Upper lobe of right lung (tissue), 1 donor: ENCODE data around the gene LHCGR. TPM values are rescaled to one million over a fixed set of nuclear protein-coding genes. Genes with fewer than 3 reads are reported as not detected.

ENCODE experiments used
- ATAC-seq: fragments of 200-7000 bp; cut with Tn5 transposase; one replicate; pipeline ENCODE4 v1.9.1; 2020; ENCODE audit warnings: mild to moderate bottlenecking, moderate library complexity
- DNase-seq: peaks from one replicate; pipeline ENCODE4 v3.0.0-alpha.2; 2020
- H3K27ac ChIP-seq: fragments of 200-600 bp; one replicate; pipeline ENCODE4 v1.8.0; 2022
- H3K27me3 ChIP-seq: fragments of 200-600 bp; one replicate; pipeline ENCODE4 v1.8.0; 2022; ENCODE audit warnings: mild to moderate bottlenecking
- H3K36me3 ChIP-seq: fragments of 200-600 bp; one replicate; pipeline ENCODE4 v1.8.0; 2022
- H3K4me1 ChIP-seq: fragments of 200-600 bp; one replicate; pipeline ENCODE4 v1.8.0; 2022
- H3K4me3 ChIP-seq: fragments of 200-600 bp; one replicate; pipeline ENCODE4 v1.8.0; 2022; ENCODE audit warnings: mild to moderate bottlenecking
- H3K9me3 ChIP-seq: fragments of 200-600 bp; one replicate; pipeline ENCODE4 v1.8.0; 2022
- intact Hi-C: fragments of 100-400 bp; cut with DNase I; formaldehyde crosslinking; loops from one replicate; pipeline ENCODE4 v1.11.0; 2022
- total RNA-seq: library from RNA; stranded (reverse); fragmentation: NEBNext Ultra II Directional; extraction: Animal tissue kit (Norgen Biotek cat#: 25700); gene quantifications from one replicate; pipeline ENCODE4 v1.2.1, GENCODE V29; 2021
- TF ChIP-seq, protein P1 (sequence below): fragments of 200-600 bp; IDR thresholded peaks from one replicate; pipeline ENCODE4 v1.8.0; 2022; ENCODE audit warnings: antibody characterized with exemption
- donor health status: DM: no; HTN: yes; CAD: no; lungs with severe emphysema.

The LHCGR gene
- total RNA-seq, 1 donor from 2014 or later, result not detected

DNA sequence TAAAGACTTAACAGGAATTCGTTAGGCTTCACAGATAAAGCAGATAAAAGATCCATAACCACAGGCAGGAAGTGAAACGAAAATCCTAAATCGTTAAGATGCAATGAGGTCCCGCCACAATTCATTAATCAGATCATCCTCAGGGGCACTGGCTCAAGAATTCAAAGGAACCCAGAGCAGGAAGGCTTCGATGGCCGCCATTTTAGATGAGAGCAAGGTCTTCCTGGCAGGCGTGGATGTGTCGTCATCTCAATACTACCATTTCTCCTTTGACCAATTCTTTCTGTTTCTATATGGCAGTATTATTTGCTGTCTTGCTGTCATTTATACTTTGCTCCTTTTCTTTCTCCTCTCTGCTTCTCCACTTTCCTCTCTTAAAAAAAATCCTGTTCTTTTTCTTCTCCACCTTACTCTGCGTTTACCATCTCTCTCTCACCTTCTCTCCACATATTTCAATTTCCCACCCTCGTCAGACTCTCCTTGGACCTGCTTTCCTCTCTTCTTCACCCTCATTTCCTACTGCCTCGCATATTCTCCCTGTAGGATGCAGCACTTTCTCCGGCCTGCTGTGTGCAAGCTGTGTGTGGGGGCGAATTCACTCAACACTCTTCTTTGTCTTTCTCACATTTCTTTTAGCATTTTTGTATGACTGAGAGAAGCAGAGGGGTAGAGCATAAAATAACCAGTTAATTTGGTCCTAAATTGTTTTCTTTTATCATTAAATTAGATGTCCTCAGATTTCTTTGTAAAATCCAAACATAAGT is 35.1 kb upstream of the LHCGR start:
- TF ChIP-seq, protein P1, sequence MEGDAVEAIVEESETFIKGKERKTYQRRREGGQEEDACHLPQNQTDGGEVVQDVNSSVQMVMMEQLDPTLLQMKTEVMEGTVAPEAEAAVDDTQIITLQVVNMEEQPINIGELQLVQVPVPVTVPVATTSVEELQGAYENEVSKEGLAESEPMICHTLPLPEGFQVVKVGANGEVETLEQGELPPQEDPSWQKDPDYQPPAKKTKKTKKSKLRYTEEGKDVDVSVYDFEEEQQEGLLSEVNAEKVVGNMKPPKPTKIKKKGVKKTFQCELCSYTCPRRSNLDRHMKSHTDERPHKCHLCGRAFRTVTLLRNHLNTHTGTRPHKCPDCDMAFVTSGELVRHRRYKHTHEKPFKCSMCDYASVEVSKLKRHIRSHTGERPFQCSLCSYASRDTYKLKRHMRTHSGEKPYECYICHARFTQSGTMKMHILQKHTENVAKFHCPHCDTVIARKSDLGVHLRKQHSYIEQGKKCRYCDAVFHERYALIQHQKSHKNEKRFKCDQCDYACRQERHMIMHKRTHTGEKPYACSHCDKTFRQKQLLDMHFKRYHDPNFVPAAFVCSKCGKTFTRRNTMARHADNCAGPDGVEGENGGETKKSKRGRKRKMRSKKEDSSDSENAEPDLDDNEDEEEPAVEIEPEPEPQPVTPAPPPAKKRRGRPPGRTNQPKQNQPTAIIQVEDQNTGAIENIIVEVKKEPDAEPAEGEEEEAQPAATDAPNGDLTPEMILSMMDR, result no peak
- Histone ChIP-seq H3K4me3 (no peak overlapping the region), H3K9me3 (no peaks in the 10 kb centered on the region), H3K27ac (no peak overlapping the region), H3K4me1 (no peaks in the 10 kb centered on the region), H3K36me3 (no peaks in the 10 kb centered on the region), H3K27me3 (no peaks in the 10 kb centered on the region)
- no peak for DNase-seq
- intact Hi-C loops, result no loop called here
- no peak for ATAC-seq

DNA sequence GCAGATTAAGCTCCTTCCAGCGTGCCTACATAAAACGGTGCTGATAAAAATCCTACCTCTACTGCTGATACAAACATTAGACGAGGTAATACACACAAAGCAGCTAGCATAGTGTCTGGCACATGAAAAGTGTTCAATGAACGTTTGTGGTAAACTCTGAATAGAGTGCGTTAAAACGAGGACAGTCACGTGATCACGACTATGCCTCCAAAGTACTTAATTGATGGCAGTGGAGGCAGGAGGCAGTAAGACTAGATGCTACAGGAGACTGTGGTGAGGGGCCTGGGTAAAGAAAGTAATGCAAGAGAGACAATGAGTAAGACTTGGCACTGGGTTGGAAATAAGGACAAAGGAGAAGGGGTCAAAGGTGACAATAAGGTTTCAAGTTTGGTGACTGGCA is 32.1 kb upstream of the LHCGR start:
- no peak for ATAC-seq
- Histone ChIP-seq H3K9me3 (no peaks in the 10 kb centered on the region), H3K36me3 (no peaks in the 10 kb centered on the region), H3K27ac (no peak overlapping the region), H3K27me3 (no peaks in the 10 kb centered on the region), H3K4me1 (no peaks in the 10 kb centered on the region), H3K4me3 (no peak overlapping the region)
- no peak for DNase-seq
- intact Hi-C loops, result no loop called here
- TF ChIP-seq, protein P1, result no peak

DNA sequence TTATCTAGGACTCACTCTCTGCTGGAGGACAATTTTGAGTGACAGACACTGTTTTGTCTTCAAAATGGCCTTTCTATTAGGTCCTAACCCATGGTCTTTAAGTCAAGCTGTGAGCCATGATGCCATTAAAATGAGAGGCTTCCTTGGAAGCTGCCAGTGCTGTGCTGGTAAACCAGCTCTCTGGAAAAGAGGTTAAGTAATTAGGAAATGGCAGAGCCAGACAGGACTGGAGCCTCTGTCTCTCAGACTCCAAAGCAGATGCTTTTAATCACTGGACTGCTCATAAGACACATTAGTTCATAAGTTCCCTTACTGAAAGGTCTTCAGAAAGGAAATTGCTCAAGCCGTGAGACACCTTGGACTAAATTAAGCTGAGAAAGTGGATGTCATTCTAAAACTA is 25.8 kb upstream of the LHCGR start:
- Histone ChIP-seq H3K4me3 (no peak overlapping the region), H3K9me3 (no peaks in the 10 kb centered on the region), H3K36me3 (no peaks in the 10 kb centered on the region), H3K27ac (no peak overlapping the region), H3K4me1 (no peaks in the 10 kb centered on the region), H3K27me3 (no peaks in the 10 kb centered on the region)
- TF ChIP-seq, protein P1, result no peak
- no peak for DNase-seq
- ATAC-seq, result peak; percentile 17
- intact Hi-C loops, result no loop called here

DNA sequence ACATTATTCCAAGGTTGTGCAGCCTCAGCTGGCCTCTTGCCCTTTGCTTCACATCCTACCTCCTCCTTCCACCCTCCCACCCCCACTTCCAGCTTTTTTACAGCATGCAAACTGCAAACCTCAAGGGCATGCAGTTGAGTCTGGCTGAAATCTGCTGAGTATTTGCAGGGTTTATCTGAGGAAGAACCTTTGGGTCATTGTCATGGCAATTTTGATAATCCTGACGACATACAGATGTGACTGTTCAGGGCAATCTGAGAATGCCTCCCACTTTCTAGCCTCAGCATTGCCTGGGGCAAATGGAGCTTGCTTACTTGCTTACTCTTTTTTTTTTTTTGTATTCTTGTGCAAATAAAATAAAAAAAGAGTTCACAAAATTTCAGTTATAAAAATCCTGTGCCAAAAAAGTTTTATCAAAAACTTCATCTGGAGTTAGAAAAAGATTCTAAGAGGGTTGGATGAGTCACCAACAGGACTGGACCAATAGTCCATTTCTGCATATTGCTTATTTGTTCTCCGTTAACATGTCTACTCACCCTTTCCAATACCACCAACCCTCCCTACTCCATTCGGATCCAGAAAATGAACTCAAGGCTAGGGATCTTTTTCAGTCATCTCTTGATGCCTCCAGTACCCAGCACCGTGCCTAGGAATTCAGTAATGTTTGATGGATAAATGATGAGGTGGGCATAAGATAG is 23.6 kb upstream of the LHCGR start:
- no peak for ATAC-seq
- no peaks in the 10 kb centered on the region for H3K36me3 ChIP-seq

DNA sequence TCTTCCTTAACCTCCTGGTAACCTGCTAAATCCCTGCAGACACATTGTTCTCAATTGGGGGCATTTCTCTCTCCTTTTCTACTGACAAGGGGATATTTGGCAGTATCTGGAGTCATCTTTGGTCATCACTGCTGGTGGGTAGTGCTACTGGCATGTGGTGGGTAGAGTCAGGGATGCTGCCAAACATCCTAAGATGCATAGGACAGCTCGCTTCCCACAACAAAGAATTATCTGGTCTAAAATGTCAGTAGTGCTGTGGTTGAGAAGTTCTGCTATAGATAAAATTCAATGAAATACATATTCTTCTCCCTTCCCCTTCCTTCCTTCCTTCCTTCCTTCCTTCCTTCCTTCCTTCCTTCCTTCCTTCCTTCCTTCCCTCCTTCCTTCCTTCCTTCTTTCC is 18.7 kb upstream of the LHCGR start:
- Histone ChIP-seq H3K27me3 (no peaks in the 10 kb centered on the region), H3K4me3 (no peak overlapping the region), H3K36me3 (no peaks in the 10 kb centered on the region), H3K4me1 (no peaks in the 10 kb centered on the region), H3K9me3 (no peaks in the 10 kb centered on the region), H3K27ac (no peak overlapping the region)
- TF ChIP-seq, protein P1, result no peak
- intact Hi-C loops, result no loop called here
- DNase-seq (no peak), ATAC-seq (no peak)

More for the DNA sequence above, 23.6 kb upstream of the LHCGR start:
- intact Hi-C loops, result no loop called here
- H3K9me3 ChIP-seq, result no peaks in the 10 kb centered on the region
- H3K4me3 ChIP-seq, result no peak overlapping the region
- H3K4me1 ChIP-seq, result no peaks in the 10 kb centered on the region
- TF ChIP-seq, protein P1, result no peak
- DNase-seq, result no peak
- no peaks in the 10 kb centered on the region for H3K27me3 ChIP-seq
- no peak overlapping the region for H3K27ac ChIP-seq
